ENCODE data around the gene LZTR1.

DNA sequence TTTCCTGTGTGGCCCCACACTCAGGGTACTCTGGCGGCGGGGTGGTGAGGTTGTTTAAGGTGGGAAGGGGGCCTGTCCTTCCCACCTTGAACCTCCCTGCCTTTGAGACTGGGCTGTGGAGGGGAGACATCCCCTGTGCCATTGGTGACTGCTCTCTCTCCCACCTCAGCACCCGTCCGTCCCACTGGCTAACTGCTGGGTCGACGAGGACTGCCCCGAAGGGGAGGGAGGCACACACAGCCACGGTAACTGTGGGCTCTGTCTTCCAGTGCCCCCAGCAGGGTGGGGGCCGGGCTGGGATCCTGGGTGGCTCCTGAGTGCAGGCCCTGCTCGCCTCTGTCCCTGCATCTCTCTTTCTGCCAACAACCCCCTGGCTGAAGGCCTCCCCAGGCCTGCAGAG is 40.4 kb downstream of the LZTR1 start:
- TF ChIP-seq CTCF (conservative IDR thresholded peaks at IDR 0.05; ENCODE audit: low read depth, low read length): no peak
- TF ChIP-seq EZH2 (IDR thresholded peaks at IDR 0.05; ENCODE audit: low read length, unreplicated experiment): no peak
- no peak for TF ChIP-seq EZH2phosphoT487 (IDR thresholded peaks at IDR 0.05; ENCODE audit: borderline replicate concordance, low read length)

All from PC-3 (cell line).